HG02623 (cell line): ENCODE data around the gene SNTG2.
"Not testable (repeated sequence)": the region's sequence is repeated elsewhere in the genome, so short reads cannot be mapped to it uniquely, and the experiment has no call there.

ENCODE experiments used
- ATAC-seq: cut with Tn5 transposase; IDR thresholded peaks from one replicate; pipeline ENCODE4 v1.9.1; 2021; ENCODE audit warnings: moderate library complexity; ENCODE audit not compliant: unreplicated experiment

SNTG2 gene

GRCh38 chr2:1088192-1088860 is 137.7 kb downstream of the SNTG2 start:
- no peak for ATAC-seq

- no peak for ATAC-seq
Observed at GRCh38 chr2:1088940-1089339, 138.3 kb downstream of the SNTG2 start.

GRCh38 chr2:1091895-1092585 is 141.4 kb downstream of the SNTG2 start:
- no peak for ATAC-seq

GRCh38 chr2:1093668-1094067 is 143.0 kb downstream of the SNTG2 start:
- not testable (repeated sequence) for ATAC-seq

GRCh38 chr2:1097101-1097500 is 146.5 kb downstream of the SNTG2 start:
- ATAC-seq, result no peak

GRCh38 chr2:1099418-1099817 is 148.8 kb downstream of the SNTG2 start:
- ATAC-seq, result no peak

GRCh38 chr2:1101011-1101782 is 150.5 kb downstream of the SNTG2 start:
- no peak for ATAC-seq

GRCh38 chr2:1101982-1102590 is 151.4 kb downstream of the SNTG2 start:
- no peak for ATAC-seq

GRCh38 chr2:1104364-1104763 is 153.7 kb downstream of the SNTG2 start:
- ATAC-seq, result no peak

- ATAC-seq, result not testable (repeated sequence)
Observed at GRCh38 chr2:1106344-1106743, 155.7 kb downstream of the SNTG2 start.

- no peak for ATAC-seq
Observed at GRCh38 chr2:1115843-1116539, 165.3 kb downstream of the SNTG2 start.

GRCh38 chr2:1117569-1117968 is 166.9 kb downstream of the SNTG2 start:
- no peak for ATAC-seq

GRCh38 chr2:1125217-1125616 is 174.6 kb downstream of the SNTG2 start:
- ATAC-seq, result no peak

GRCh38 chr2:1125633-1126370 is 175.2 kb downstream of the SNTG2 start:
- no peak for ATAC-seq

GRCh38 chr2:1129982-1130381 is 179.3 kb downstream of the SNTG2 start:
- no peak for ATAC-seq

- ATAC-seq, result no peak
Observed at GRCh38 chr2:1130922-1131321, 180.3 kb downstream of the SNTG2 start.

- ATAC-seq, result no peak
Observed at GRCh38 chr2:1132328-1132969, 181.8 kb downstream of the SNTG2 start.

- not testable (repeated sequence) for ATAC-seq
Observed at GRCh38 chr2:1133896-1134295, 183.2 kb downstream of the SNTG2 start.

GRCh38 chr2:1134629-1135028 is 184.0 kb downstream of the SNTG2 start:
- no peak for ATAC-seq

GRCh38 chr2:1136067-1136466 is 185.4 kb downstream of the SNTG2 start:
- no peak for ATAC-seq
